HG03135 (cell line): ENCODE measurements around the gene CAPN13.

Experiments
- ATAC-seq: cut with Tn5 transposase; IDR thresholded peaks from one replicate; pipeline ENCODE4 v1.9.1; 2021; ENCODE audit warnings: mild to moderate bottlenecking, moderate library complexity; ENCODE audit not compliant: unreplicated experiment

The CAPN13 gene

GRCh38 chr2:30765876-30766470 is 41.3 kb downstream of the CAPN13 start:
- ATAC-seq: no peak

- ATAC-seq: no peak
These were observed 42.1 kb downstream of the CAPN13 start for GRCh38 chr2:30765191-30765590.

GRCh38 chr2:30764021-30764800 is 43.0 kb downstream of the CAPN13 start:
- ATAC-seq: no peak

GRCh38 chr2:30763151-30763660 is 44.0 kb downstream of the CAPN13 start:
- ATAC-seq: no peak

- no peak for ATAC-seq
These were observed 46.0 kb downstream of the CAPN13 start for GRCh38 chr2:30761226-30761625.

- ATAC-seq: no peak
These were observed 47.8 kb downstream of the CAPN13 start for GRCh38 chr2:30759481-30759880.

- ATAC-seq: no peak
These were observed 49.0 kb downstream of the CAPN13 start for GRCh38 chr2:30758191-30758651.

- ATAC-seq: no peak
These were observed 49.5 kb downstream of the CAPN13 start for GRCh38 chr2:30757749-30758148.

- no peak for ATAC-seq
These were observed 50.3 kb downstream of the CAPN13 start for GRCh38 chr2:30756971-30757370.

- no peak for ATAC-seq
These were observed 51.1 kb downstream of the CAPN13 start for GRCh38 chr2:30756051-30756719.

GRCh38 chr2:30753630-30754029 is 53.6 kb downstream of the CAPN13 start:
- ATAC-seq: no peak

GRCh38 chr2:30752811-30753210 is 54.4 kb downstream of the CAPN13 start:
- ATAC-seq: no peak

- no peak for ATAC-seq
These were observed 60.0 kb downstream of the CAPN13 start for GRCh38 chr2:30747206-30747605.

GRCh38 chr2:30744823-30745222 is 62.4 kb downstream of the CAPN13 start:
- no peak for ATAC-seq

GRCh38 chr2:30741576-30741975 is 65.7 kb downstream of the CAPN13 start:
- ATAC-seq: no peak

- ATAC-seq: no peak
These were observed 68.9 kb downstream of the CAPN13 start for GRCh38 chr2:30738141-30738911.

GRCh38 chr2:30737326-30737610 is 70.0 kb downstream of the CAPN13 start:
- no peak for ATAC-seq

- ATAC-seq: no peak
These were observed 70.6 kb downstream of the CAPN13 start for GRCh38 chr2:30736461-30737325.

GRCh38 chr2:30733876-30734520 is 73.2 kb downstream of the CAPN13 start:
- no peak for ATAC-seq

- ATAC-seq: no peak
These were observed 74.4 kb downstream of the CAPN13 start for GRCh38 chr2:30732876-30733275.
